Activated CD8-positive, alpha-beta T cell treated with anti-CD3 and anti-CD28 coated beads for 36 hours (primary cell): ENCODE data around the gene ENTREP1. TPM values are rescaled to one million over a fixed set of nuclear protein-coding genes. Genes with fewer than 3 reads are reported as not detected.

ENCODE experiments used
- ATAC-seq: fragments of 200-7000 bp; cut with Tn5 transposase; one replicate; pipeline ENCODE4 v1.10.0; 2021; ENCODE audit warnings: mild to moderate bottlenecking, moderate library complexity
- CTCF ChIA-PET: fragments of 350-600 bp; sonication (Branson Sonifier 250); formaldehyde crosslinking; loops from one replicate; lab custom pipeline; 2021; ENCODE audit warnings: antibody characterized with exemption; lab: Charles Lee
- POLR2A ChIA-PET: fragments of 350-600 bp; sonication (Branson Sonifier 250); formaldehyde crosslinking; loops from one replicate; lab custom pipeline; 2021; ENCODE audit warnings: antibody characterized with exemption; lab: Charles Lee
- DNase-seq: peaks from one replicate; pipeline ENCODE4 v3.0.0-alpha.2; 2020
- H3K27ac Mint-ChIP-seq: one replicate; pipeline ENCODE4 v1.8.0; 2021; ENCODE audit warnings: mild to moderate bottlenecking, mixed read lengths
- H3K27me3 Mint-ChIP-seq: one replicate; pipeline ENCODE4 v1.8.0; 2021; ENCODE audit warnings: mixed read lengths
- H3K36me3 Mint-ChIP-seq: one replicate; pipeline ENCODE4 v1.8.0; 2021; ENCODE audit warnings: low read depth, mixed read lengths
- H3K4me1 Mint-ChIP-seq: one replicate; pipeline ENCODE4 v1.8.0; 2021; ENCODE audit warnings: low read depth, mixed read lengths
- H3K4me3 Mint-ChIP-seq: one replicate; pipeline ENCODE4 v1.8.0; 2021; ENCODE audit warnings: mild to moderate bottlenecking, moderate library complexity, mixed read lengths
- H3K9me3 Mint-ChIP-seq: one replicate; pipeline ENCODE4 v1.8.0; 2021; ENCODE audit warnings: mixed read lengths
- CTCF ChIP-seq: fragments of 200-600 bp; IDR thresholded peaks from one replicate; pipeline ENCODE4 v1.8.0; 2022; ENCODE audit warnings: antibody characterized with exemption, mild to moderate bottlenecking
- intact Hi-C: fragments of 100-400 bp; cut with micrococcal nuclease; formaldehyde crosslinking; loops from one replicate; pipeline ENCODE4 v1.10.0; 2022
- total RNA-seq, 2 experiments: library from RNA; stranded (reverse); gene quantifications; one replicate each; pipeline ENCODE4 v1.2.3, GENCODE V29; 2021

The ENTREP1 gene
- total RNA-seq, 2 experiments from 2014 or later, result not detected

- peak; percentile 4 for DNase-seq
- POLR2A ChIA-PET, result no interaction called here
- H3K9me3 Mint-ChIP-seq, result no peaks in the 10 kb centered on the region
- H3K27ac Mint-ChIP-seq, result no peak overlapping the region
- no peak overlapping the region for H3K4me3 Mint-ChIP-seq
- ATAC-seq, result no peak
- peak; percentile 31 for TF ChIP-seq CTCF
- peaks cover 1% of the 10 kb centered on the region for H3K27me3 Mint-ChIP-seq
- H3K36me3 Mint-ChIP-seq, result no peaks in the 10 kb centered on the region
- intact Hi-C loops, result no loop called here
- CTCF ChIA-PET, result interaction anchor here (1.5 kb wide), 1 partner anchor 9 kb away, joined by 8 read pairs; no protein-coding TSS in a partner anchor
- no peaks in the 10 kb centered on the region for H3K4me1 Mint-ChIP-seq
These were observed 87.7 kb downstream of the ENTREP1 start for GRCh38 chr9:69412741-69413150.

- no peaks in the 10 kb centered on the region for H3K36me3 Mint-ChIP-seq
- H3K4me3 Mint-ChIP-seq, result no peak overlapping the region
- CTCF ChIA-PET, result interaction anchor here (0.9 to 3.8 kb wide), 11 partner anchors 9 to 690 kb away, joined by 3 to 37 read pairs (median 4); no protein-coding TSS in a partner anchor
- H3K9me3 Mint-ChIP-seq, result no peaks in the 10 kb centered on the region
- no peak for TF ChIP-seq CTCF
- POLR2A ChIA-PET, result no interaction called here
- H3K27me3 Mint-ChIP-seq, result peaks cover 3% of the 10 kb centered on the region
- H3K4me1 Mint-ChIP-seq, result no peaks in the 10 kb centered on the region
- DNase-seq (no peak), ATAC-seq (no peak)
- intact Hi-C loops, result loop anchor here (5.0 to 10.0 kb wide), 2 partner anchors 457 to 494 kb away; no protein-coding TSS in a partner anchor
- H3K27ac Mint-ChIP-seq, result no peak overlapping the region
These were observed 95.7 kb downstream of the ENTREP1 start for GRCh38 chr9:69420611-69421270.

GRCh38 chr9:69421908-69422801, 97.1 kb downstream of the ENTREP1 start:
- peak; percentile 52 for DNase-seq
- POLR2A ChIA-PET, result no interaction called here
- Mint-ChIP-seq H3K36me3 (no peaks in the 10 kb centered on the region), H3K27ac (no peak overlapping the region), H3K9me3 (no peaks in the 10 kb centered on the region), H3K27me3 (peaks cover 3% of the 10 kb centered on the region), H3K4me3 (no peak overlapping the region), H3K4me1 (no peaks in the 10 kb centered on the region)
- TF ChIP-seq CTCF, result peak; percentile 77
- CTCF ChIA-PET, result interaction anchor here (0.6 to 3.8 kb wide), 41 partner anchors 8 to 688 kb away, joined by 3 to 37 read pairs (median 4); no protein-coding TSS in a partner anchor
- intact Hi-C loops, result loop anchor here (2.0 to 10.0 kb wide), 3 partner anchors 127 to 493 kb away; no protein-coding TSS in a partner anchor
- ATAC-seq, result peak; percentile 49

- no peak overlapping the region for H3K27ac Mint-ChIP-seq
- no peaks in the 10 kb centered on the region for H3K36me3 Mint-ChIP-seq
- ChIA-PET CTCF (interaction anchor here (0.6 to 1.4 kb wide), 2 partner anchors 77 to 123 kb away, joined by 3 to 5 read pairs; no protein-coding TSS in a partner anchor), POLR2A (no interaction called here)
- no peaks in the 10 kb centered on the region for H3K4me1 Mint-ChIP-seq
- no peak overlapping the region for H3K4me3 Mint-ChIP-seq
- TF ChIP-seq CTCF, result no peak
- H3K9me3 Mint-ChIP-seq, result no peaks in the 10 kb centered on the region
- ATAC-seq, result no peak
- intact Hi-C loops, result loop anchor here (10.0 kb wide), 1 partner anchor 490 kb away; no protein-coding TSS in a partner anchor
- H3K27me3 Mint-ChIP-seq, result no peaks in the 10 kb centered on the region
- DNase-seq, result no peak
These were observed 100.3 kb downstream of the ENTREP1 start for GRCh38 chr9:69425136-69425801.
